HuH-7.5 (cell line): Measurements from ENCODE around the gene HDAC5.
"Not testable (repeated sequence)": the region's sequence is repeated elsewhere in the genome, so short reads cannot be mapped to it uniquely, and the experiment has no call there.

Experiments
- DNase-seq: peaks from one replicate; pipeline ENCODE4 v3.0.0; 2011; ENCODE audit warnings: low spot score

HDAC5 gene

DNA sequence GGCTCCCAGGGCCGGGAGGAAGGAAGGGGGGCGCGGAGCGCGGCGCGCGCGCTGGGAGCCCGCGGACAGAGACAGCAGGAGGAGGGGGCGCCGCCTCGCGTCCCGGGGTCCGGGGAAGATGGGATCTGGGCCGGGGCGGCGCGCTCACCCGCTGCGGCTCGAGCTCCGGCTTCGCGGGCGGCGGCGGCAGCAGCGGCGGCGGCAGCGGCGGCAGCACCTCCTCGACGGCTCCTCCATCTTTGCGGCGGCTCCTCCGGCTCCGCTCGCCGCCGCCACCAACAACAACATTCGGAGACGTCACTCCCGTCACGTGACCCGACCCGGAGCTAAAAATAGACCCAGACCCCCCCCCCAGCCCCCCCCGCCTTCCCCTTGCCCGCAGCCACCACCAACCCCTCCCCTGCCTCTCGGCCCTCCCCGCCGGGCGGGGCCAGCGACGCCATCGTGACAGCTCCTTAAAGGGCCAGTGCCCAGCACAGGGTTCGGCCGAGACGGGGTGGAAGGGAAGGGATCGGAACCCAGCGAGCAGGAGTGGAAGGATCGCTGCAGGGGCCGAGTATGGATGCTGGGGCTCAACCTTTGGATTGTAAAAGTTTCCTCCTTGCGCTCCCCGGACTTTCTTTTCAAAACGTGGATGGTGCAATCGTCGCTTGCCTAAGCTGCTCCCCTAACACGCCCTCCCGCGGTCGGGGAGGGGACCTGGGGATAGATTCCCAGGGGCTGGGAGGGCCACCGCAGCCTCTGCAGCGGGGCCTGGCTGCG is at the start of gene HDAC5:
Gene HDAC5 (minus strand): TSS at position 286 of the 762 bp plus-strand sequence. CDS start 6,126 bp downstream, outside the sequence.
- peak; percentile 89 for DNase-seq

DNA sequence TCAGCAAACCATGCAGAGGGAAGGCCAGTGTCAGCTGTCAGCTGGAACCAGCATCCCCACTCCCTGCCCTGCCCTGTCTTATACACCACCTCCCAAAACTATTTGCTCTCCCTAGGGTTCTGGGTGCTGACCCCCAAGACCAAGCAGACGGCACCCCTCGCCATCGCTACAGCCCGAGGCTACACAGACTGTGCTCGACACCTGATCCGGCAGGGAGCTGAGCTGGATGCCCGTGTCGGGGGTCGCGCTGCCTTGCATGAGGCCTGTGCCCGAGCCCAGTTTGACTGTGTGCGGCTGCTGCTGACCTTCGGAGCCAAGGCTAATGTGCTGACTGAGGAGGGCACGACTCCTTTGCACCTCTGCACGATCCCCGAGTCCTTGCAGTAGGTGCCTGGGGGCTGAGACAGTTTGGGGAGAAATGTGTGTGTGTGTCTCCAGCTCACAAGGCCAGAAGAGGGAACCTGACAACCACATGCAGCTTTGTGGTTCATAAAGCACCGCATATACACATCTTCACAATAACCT is 48.6 kb upstream of the HDAC5 start:
- DNase-seq: no peak

DNA sequence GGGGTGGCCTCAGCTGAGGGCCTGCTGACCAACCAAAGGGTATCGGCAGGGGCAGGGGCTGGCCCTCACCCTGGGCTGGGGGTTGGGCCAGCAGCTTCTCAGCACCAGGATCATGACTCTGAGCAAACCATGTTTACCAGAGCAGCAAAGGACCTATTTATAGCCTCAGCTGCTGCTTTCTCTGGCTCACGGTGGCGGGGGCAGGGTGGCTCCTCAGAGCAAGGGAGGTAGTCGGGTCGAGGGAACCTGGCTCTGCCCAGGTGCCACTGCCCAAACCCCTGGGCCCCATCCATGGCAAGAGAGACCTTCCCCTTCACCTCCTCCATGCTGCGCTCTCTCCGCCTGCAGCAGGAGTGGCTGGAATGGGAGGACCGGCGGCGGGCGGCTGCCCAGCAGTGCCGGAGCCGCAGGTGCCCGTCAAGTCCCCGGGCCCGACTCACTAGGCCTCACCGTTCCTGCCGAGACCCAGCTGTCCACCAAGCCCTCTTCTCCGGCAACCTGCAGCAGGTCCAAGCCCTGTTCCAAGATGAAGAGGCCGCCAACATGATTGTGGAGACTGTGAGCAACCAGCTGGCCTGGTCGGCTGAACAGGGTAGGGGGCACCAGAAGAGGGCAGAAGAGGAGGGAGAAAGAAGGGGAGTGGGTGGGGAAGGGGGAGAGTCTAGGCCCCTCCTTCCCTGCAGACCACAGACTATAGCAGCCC is 47.2 kb upstream of the HDAC5 start, which contains the start of gene ASB16:
Gene ASB16 (plus strand): TSS at position 206 of the 703 bp plus-strand sequence. CDS start 86 bp downstream, at position 292.
- DNase-seq: peak; percentile 63

DNA sequence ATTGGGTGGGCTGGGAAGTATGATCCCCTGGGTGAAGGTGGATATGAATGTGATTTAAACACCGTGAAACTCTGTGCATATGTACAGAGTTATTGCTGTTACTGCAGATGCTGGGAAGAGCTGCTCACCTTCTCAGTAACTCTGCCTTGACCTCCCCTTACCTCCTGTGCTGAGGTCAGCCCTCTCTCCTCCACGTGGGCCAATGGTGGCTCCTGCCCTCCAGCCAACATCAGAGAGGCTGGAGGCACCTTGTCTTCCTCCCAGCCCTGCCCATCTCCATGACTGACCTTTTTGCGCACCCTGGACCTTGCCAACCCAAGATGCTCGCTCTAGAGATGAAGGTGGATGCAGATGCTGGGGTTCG is 46.7 kb upstream of the HDAC5 start:
- DNase-seq: no peak

DNA sequence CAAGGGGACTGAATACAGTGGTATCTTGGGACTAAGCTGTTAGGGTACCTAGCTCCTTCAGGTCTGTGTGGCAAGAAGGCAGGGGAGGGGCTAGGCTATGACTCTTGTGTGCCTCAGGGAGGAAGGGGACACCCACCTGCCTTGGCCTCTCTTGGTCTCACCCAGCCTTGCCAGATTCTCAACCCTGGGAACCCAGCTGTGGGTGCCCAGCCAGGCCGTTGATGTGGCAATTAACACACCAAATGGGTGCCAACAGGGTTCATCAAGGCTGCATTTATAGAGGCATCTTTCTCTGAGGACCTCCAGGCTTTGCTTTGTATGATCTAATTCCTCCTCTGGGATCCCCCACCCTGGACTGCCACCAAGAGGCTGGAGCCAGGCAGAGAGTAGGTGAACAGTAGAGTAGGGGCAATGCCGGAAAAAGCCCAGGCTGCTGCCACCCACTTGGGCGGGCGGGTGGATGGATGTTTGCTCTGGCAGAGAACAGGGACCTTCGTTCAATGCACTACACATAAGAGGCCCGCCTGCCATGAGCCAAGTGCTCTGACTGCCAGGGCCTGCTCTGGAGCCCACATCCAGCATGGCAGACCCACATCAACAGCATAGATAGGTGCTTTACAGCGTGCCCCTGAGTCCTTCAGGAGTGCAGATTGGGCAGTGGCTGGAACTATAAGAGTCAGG is 43.9 kb upstream of the HDAC5 start:
- DNase-seq: no peak

DNA sequence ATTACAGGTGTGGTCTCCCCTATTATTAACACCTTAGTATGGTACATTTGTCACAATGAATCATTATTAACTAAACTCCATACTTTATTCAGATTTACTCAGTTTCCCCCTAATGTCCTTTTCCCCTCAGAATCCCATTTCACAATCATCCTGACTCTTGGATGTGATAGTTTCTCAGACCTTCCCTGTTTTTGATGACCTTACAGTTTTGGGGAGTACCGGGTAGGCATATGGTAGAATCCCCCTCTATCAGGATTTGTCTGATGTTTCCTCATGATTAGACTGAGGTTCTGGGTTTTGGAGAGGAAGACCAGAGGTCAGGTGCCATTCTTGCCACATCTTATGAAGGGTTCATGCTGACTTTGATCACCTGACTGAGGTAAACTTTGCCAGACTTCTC is 41.0 kb upstream of the HDAC5 start:
- no peak for DNase-seq

DNA sequence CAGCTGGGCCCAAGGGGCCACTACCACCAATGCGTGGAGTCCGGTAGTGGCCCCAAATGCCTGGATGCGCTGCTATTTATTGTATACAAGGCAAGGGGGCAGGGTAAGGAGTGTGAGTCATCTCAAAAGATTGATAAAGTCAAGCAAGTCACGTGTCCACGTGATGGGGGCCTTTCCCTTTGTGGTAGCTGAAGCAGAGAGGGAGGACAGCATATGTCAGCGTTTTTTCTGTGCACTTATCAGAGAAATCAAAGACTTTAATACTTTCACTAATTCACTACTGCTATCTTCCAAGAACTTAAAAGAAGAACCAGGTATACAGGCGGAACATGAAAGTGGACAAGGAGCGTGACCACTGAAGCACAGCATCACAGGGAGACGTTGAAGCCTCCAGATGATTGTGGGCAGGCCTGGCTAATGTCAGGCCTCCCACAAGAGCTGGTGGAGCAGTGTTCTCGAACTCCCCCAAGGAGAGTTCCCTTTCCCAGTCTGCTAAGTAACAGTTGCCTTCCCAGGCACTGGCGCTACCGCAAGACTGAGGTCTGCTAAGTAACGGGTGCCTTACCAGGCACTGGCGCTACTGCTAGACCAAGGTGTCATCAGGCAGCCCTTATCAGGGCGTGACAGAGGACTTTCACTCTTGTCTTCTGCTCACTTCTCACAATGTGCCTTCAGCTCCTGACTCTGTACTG is 36.2 kb upstream of the HDAC5 start:
- DNase-seq: no peak

DNA sequence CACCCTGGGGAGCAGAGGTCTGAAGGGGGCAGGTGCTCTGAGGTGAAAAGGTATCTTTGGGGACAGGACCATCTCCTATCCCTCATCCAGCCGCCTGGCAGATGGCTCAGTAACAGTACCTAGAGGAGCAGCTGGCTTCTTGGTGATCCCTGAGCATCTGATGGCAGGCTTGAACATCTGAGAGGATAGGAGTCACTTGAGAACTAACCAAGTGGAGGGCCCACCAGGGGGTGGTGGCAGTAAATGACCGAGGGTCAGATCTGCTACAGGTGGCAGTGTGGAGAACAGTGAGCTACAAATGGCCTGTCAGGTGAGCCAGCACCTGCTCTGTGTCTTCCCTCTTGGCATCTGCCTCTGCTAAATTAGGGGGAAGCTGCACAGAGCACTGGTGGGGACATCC is 32.0 kb upstream of the HDAC5 start:
- DNase-seq: no peak

DNA sequence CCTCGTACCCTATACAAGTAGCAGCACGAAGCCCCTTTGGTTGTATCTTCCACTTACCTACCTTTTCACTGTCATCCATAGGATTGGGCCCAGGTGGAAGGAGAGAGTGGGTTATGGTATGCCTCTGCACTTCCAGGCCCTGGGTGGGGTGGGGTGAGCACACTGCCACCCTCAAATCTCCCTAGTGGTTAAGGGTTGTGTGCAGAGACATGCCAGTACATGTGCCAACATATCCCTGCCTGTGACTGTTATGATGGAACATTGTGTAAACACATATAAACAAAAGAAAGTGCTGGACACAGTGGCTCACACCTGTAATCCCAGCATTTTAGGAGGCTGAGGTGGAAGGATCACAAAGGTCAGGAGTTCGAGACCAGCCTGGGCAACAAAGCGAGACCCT is 29.4 kb upstream of the HDAC5 start:
- DNase-seq: no peak

DNA sequence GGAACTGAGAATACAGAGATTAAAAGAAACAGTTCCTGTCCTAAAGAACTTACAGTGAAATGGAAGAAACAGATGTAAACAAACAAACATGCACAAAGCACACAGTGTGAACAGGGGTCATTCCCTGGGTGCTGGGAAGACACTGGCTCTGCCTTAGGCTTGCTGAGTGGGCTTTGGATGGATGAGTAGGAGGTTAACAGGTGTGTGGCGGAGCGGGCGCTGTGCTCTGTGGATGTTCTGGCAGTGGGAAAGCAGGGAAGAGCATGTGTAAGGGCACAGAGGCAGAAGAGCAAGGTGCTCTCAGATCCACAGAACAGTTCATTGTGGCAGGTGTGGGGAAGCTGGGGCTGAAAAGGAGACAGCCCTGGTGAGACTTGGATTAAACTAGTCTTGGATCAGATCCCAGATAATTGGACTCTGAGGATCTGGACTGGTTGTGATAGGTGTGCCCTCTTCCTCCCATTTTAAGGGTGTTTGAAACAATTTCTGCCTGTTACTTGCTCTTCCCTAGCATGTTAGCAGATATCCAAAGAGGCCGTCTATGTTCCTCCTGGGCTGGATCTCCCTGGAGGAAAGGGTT is 26.4 kb upstream of the HDAC5 start:
- DNase-seq: no peak

DNA sequence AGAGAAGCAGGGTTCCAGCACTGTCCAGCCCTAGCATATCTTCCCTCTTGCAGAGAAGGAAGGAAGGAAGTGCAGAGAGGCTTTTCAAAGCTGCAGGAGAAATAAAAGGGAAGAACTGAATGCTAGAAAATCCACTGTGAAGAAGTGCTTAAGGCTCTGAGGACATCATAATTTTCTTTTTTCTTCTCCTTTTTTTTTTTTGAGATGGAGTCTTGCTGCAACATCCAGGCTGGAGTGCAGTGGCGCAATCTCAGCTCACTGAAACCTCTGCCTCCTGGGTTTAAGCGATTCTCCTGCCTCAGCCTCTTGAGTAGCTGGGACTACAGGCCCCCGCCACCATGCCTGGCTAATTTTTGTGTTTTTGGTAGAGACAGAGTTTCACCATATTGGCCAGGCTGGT is 25.6 kb upstream of the HDAC5 start:
- not testable (repeated sequence) for DNase-seq

DNA sequence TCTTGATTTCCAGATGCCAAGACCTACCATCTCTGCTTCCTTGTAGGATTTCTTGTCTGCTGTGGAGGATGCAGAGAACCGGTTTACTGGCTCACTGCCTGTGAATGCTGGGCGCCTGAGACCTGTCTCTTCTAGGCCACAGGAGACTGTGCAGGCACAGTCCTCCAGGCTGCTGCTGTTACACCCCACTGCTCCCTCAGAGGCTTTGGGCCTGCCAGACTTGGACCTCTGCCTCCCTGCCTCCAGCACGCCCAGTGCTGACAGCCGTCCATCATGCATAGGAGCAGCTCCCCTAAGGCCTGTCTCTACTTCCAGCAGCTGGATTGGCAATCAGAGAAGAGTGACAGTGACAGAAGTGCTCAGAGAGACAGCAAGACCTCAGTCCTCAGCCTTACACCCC is 24.4 kb upstream of the HDAC5 start:
- no peak for DNase-seq

DNA sequence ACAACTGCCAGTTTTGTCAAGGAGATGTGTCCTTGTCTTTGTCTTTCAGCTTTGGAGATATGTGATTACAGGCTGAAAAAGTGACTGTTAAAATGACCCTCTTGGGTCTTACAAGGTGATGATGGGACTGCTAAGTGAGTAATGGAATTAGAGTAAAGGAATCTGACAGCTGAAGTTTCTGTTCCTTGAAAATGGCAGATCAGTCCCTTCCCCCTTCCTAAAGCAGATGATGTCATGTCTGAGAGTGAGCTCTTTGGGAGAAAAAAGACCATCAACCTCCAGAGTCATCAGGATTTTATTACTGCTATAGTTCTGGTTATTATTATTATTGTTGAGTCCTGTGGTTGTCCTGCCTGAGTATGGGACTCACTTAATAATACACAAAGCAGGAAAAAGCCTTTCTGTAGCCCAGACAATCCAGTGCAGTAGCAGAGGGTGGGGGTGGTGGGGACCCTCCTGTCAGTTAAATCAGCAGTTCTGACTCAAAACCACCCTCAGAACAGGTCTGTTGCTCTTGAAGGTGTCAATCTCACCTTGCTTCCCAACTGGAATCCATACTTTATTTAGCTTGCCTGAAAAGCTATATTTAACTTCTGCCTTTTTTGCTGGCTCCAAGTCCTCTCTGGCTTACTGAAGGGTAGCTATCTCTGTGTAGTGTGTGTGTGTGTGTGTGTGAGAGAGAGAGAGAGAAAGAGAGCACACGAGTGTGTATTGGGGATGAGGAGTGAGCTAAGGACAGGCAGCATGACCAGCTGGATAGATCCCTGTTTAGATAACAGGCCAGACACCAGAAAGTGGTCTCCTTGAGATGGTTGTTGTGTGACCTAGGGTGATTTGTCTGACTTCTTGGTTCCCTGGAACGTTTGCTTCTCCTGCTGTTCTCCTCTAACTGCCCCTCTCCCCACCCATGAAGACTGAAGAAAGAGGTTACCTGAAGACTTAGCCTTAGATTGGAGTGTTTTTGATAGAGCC is 23.2 kb upstream of the HDAC5 start:
- no peak for DNase-seq

DNA sequence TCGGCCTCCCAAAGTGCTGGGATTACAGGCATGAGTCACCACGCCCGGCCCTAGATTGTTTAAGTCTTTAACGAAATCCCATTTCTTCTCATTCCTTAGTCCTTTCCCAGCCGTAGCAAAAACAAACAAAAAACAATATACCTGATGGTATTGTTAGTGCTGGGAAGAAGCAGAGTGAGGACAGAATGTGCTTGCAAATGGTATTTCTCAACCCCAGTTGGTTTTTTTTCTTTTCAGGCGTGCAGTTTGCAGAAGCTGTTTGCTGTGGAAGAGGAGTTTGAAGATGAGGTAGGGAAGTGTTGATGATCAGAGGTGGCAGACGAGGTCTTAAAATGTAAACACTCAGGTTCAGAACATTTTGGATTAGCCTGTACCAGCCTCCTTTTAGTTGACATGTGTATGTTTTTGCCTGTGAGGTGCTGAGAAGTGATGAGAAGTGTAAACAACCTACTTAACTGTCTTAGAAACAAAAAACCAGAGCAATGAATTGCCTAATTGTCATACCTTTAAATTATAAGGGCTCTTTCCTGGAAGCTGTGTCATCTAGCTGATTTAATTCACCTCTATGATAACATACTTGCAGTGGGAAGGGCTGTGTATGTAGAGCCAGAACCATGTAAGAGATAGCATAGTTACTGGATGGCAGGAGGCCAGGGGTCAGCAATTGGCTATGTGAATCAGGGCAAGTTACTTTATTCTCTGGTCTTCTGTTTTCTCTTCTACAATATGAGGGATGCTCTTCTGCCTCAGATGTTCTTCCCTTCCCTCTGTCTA is 21.7 kb upstream of the HDAC5 start:
- DNase-seq: no peak

DNA sequence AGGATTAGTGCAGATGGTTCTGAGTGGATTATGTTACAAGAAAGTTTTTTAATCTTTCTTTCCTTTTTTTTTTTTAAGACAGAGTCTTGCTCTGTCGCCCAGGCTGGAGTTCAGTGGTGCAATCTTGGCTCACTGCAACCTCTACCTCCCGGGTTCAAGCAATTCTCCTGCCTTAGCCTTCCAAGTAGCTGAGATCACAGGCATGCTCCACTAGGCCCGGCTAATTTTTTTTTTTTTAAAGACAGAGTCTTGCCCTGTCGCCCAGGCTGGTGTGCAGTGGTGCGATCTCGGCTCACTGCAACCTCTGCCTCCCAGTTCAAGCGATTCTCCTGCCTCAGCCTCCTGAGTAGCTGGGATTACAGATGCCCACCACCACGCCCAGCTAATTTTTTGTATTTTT is 20.5 kb upstream of the HDAC5 start:
- not testable (repeated sequence) for DNase-seq

DNA sequence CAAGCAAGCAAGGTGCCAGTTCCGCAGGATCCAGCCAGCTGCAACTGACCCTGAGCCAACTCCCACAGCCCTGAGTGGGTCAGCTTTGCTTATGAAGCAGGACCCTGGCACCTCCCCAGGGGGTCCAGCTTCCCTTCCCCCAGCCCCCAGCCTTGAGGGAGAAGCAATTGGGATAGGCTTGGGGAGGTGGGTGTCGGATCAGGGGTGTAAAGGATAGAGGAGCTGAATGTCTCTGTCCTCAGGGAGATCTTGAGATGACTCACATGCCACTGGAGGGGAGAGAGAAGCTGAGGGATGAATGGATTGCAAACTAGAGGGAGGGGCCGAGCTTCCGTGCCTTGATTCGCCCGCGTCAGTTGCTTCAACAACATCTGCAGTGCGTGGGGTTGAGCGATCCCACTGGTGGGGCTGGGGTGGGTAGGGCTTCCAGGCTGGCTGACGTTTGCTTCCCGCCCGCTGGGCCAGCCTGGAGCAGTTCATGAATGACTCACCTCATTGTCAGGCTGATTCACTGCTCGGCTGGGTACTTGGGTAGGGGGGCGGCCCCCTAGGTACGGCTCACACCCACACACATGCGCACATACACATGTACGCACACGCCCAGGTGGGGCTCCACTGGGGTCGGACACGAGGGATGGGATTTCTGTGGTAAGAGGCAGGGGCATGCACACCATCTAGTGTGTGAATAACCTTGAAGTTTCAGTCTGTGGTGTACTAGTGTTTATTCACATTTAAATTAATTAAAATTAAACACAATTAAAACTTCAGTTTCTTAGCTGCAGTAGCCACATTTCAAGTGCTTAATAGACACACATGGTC is 14.7 kb upstream of the HDAC5 start:
- peak; percentile 77 for DNase-seq

DNA sequence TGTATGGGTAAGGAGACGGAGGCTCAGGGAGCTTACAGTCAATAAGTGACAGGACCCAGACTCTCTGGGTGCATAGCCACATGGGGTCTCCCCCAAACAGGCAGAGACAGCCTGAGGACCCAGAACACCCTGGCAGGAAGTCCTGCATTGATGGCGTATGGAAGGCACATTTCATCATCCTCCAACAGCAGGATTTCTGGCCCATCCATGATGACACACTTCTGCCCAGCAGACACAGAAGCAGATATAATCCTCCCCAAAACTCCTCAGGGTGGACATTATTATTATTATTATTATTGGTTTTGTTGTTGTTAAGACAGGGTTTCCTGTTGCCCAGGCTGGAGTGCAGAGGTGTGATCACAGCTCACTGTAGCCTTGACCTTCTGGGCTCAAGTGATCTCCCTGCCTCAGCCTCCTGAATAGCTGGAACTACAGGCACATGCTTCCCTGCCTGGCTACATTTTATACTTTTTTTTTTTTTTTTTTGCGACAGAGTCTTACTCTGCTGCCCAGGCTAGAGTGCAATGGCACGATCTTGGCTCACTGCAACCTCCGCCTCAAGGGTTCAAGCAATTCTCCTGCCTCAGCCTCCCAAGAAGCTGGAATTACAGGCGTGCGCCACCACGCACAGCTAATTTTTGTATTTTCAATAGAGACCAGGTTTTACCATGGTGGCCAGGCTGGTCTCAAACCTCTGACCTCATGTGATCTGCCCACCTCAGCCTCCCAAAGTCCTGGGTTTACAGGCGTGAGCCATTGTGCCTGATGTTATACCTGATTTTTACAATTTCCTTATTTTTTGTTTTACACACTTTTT is 11.5 kb upstream of the HDAC5 start:
- DNase-seq: no peak

DNA sequence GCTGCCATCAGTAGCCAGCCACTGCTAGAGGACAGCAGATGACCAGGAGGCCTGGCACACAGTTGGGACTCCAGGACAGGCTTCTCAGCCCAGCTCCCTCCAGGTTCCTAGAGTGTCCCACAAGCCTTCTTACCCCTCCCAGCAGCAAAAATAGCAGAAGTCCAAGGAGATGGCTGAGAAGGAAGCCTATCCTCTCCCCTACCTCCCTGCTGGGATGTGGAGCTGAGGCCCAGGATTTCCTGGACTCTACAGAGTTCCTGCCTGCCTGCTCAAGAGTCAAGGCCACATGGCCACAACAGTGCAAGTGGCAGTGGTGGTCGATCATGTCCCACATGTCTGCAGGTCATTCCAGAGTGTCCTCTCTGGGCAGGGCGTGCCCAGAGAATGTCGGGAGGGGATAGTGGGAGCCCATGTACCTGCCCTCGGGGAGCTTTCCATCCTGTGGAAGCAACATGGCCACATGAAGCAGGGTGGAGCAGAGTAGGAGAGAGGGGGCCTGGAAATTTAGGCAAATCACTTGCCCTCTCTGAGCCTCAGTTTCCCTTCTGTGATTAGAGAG is 10.6 kb upstream of the HDAC5 start:
- no peak for DNase-seq
